MCF 10A (cell line): ENCODE measurements around the gene PDE2A. TPM values are rescaled to one million over a fixed set of nuclear protein-coding genes. Genes with fewer than 3 reads are reported as not detected.

Experiments used
- BruUV-seq: library from RNA; stranded (reverse); fragments of 400-500 nt; replicated peaks from 2 replicates; lab custom pipeline; 2021; lab: Mats Ljungman, UMichigan
- CTCF ChIA-PET: fragments of 300-600 bp; sonication (Branson Sonifier 250); formaldehyde crosslinking; extraction: SDS; loops from one replicate; lab custom pipeline; 2021; ENCODE audit warnings: antibody characterized with exemption, inconsistent platforms; lab: Yijun Ruan, JAX
- POLR2A ChIA-PET: fragments of 300-600, 350-650 bp; sonication (Branson Sonifier 250); formaldehyde crosslinking; extraction: SDS; loops from one replicate; lab custom pipeline; 2020; ENCODE audit warnings: antibody characterized with exemption, inconsistent platforms; lab: Yijun Ruan, JAX
- DNase-seq: peaks from one replicate; pipeline ENCODE4 v3.0.0-alpha.2; 2018; ENCODE audit not compliant: unreplicated experiment
- H3K27ac Mint-ChIP-seq: one replicate; pipeline ENCODE4 v1.8.0; 2022; ENCODE audit warnings: mild to moderate bottlenecking, low read depth, mixed read lengths; ENCODE audit not compliant: unreplicated experiment
- H3K27me3 Mint-ChIP-seq: one replicate; pipeline ENCODE4 v1.8.0; 2022; ENCODE audit warnings: mixed read lengths; ENCODE audit not compliant: insufficient read depth, unreplicated experiment
- H3K36me3 Mint-ChIP-seq: one replicate; pipeline ENCODE4 v1.8.0; 2022; ENCODE audit warnings: mild to moderate bottlenecking, moderate library complexity, mixed read lengths; ENCODE audit not compliant: insufficient read depth, unreplicated experiment
- H3K4me1 Mint-ChIP-seq: one replicate; pipeline ENCODE4 v1.8.0; 2022; ENCODE audit warnings: mixed read lengths; ENCODE audit not compliant: insufficient read depth, unreplicated experiment
- H3K4me3 Mint-ChIP-seq: one replicate; pipeline ENCODE4 v1.8.0; 2022; ENCODE audit warnings: mild to moderate bottlenecking, moderate library complexity, mixed read lengths; ENCODE audit not compliant: unreplicated experiment
- H3K9me3 Mint-ChIP-seq: one replicate; pipeline ENCODE4 v1.8.0; 2022; ENCODE audit warnings: mixed read lengths; ENCODE audit not compliant: unreplicated experiment
- CTCF ChIP-seq: fragments of 200-600 bp; IDR thresholded peaks from one replicate; pipeline ENCODE4 v1.8.0; 2022; ENCODE audit warnings: antibody characterized with exemption, mild to moderate bottlenecking; ENCODE audit not compliant: unreplicated experiment
- intact Hi-C: fragments of 100-400 bp; cut with micrococcal nuclease; formaldehyde crosslinking; loops from 2 replicates; pipeline ENCODE4 v1.14.1; 2022
- total RNA-seq: library from RNA; stranded (reverse); gene quantifications from 2 replicates; pipeline ENCODE4 v1.2.3, GENCODE V29; 2022

The PDE2A gene
- total RNA-seq, 1 experiment from 2014 or later: 1.9 TPM

GRCh38 chr11:72551571-72551970, 122.7 kb downstream of the PDE2A start:
- H3K9me3 Mint-ChIP-seq: peaks cover 8% of the 10 kb centered on the region
- CTCF ChIA-PET: interaction anchor here (1.6 kb wide), 1 partner anchor 80 kb away, joined by 5 read pairs; no protein-coding TSS in a partner anchor
- H3K36me3 Mint-ChIP-seq: no peaks in the 10 kb centered on the region
- H3K27me3 Mint-ChIP-seq: no peaks in the 10 kb centered on the region
- POLR2A ChIA-PET: no interaction called here
- no peak for TF ChIP-seq CTCF
- intact Hi-C loops: no loop called here
- peaks cover 14% of the 10 kb centered on the region for H3K4me1 Mint-ChIP-seq
- no peak overlapping the region for H3K27ac Mint-ChIP-seq
- DNase-seq: no peak
- BruUV-seq: no TSS peak
- H3K4me3 Mint-ChIP-seq: no peak overlapping the region

- Mint-ChIP-seq H3K9me3 (peaks cover 8% of the 10 kb centered on the region), H3K27me3 (no peaks in the 10 kb centered on the region), H3K36me3 (no peaks in the 10 kb centered on the region), H3K27ac (no peak overlapping the region), H3K4me3 (no peak overlapping the region), H3K4me1 (peaks cover 14% of the 10 kb centered on the region)
- ChIA-PET CTCF (interaction anchor here (0.7 to 1.2 kb wide), 4 partner anchors 14 to 32 kb away, joined by 3 to 4 read pairs (median 3); no protein-coding TSS in a partner anchor), POLR2A (interaction anchor here (0.7 to 1.0 kb wide), 3 partner anchors 16 to 538 kb away, joined by 3 read pairs; no protein-coding TSS in a partner anchor)
- TF ChIP-seq CTCF: no peak
- BruUV-seq: no TSS peak
- no peak for DNase-seq
- intact Hi-C loops: no loop called here
These were observed 125.8 kb downstream of the PDE2A start for GRCh38 chr11:72548463-72548862.

GRCh38 chr11:72546866-72547265, 127.4 kb downstream of the PDE2A start:
- Mint-ChIP-seq H3K9me3 (no peaks in the 10 kb centered on the region), H3K27ac (no peak overlapping the region), H3K36me3 (no peaks in the 10 kb centered on the region), H3K27me3 (no peaks in the 10 kb centered on the region), H3K4me3 (no peak overlapping the region), H3K4me1 (peaks cover 7% of the 10 kb centered on the region)
- TF ChIP-seq CTCF: no peak
- CTCF ChIA-PET: no interaction called here
- no TSS peak for BruUV-seq
- no peak for DNase-seq
- intact Hi-C loops: no loop called here
- POLR2A ChIA-PET: no interaction called here

GRCh38 chr11:72544589-72544988, 129.6 kb downstream of the PDE2A start:
- no peaks in the 10 kb centered on the region for H3K9me3 Mint-ChIP-seq
- no TSS peak for BruUV-seq
- no peak overlapping the region for H3K4me3 Mint-ChIP-seq
- H3K27me3 Mint-ChIP-seq: no peaks in the 10 kb centered on the region
- CTCF ChIA-PET: interaction anchor here (0.6 kb wide), 1 partner anchor 577 kb away, joined by 3 read pairs; no protein-coding TSS in a partner anchor
- TF ChIP-seq CTCF: no peak
- no peak for DNase-seq
- intact Hi-C loops: no loop called here
- no peak overlapping the region for H3K27ac Mint-ChIP-seq
- POLR2A ChIA-PET: no interaction called here
- peaks cover 6% of the 10 kb centered on the region for H3K4me1 Mint-ChIP-seq
- H3K36me3 Mint-ChIP-seq: no peaks in the 10 kb centered on the region
